ENCODE results near the gene WWOX.
"Not testable (repeated sequence)": the region's sequence is repeated elsewhere in the genome, so short reads cannot be mapped to it uniquely, and the experiment has no call there.

The WWOX gene

DNA sequence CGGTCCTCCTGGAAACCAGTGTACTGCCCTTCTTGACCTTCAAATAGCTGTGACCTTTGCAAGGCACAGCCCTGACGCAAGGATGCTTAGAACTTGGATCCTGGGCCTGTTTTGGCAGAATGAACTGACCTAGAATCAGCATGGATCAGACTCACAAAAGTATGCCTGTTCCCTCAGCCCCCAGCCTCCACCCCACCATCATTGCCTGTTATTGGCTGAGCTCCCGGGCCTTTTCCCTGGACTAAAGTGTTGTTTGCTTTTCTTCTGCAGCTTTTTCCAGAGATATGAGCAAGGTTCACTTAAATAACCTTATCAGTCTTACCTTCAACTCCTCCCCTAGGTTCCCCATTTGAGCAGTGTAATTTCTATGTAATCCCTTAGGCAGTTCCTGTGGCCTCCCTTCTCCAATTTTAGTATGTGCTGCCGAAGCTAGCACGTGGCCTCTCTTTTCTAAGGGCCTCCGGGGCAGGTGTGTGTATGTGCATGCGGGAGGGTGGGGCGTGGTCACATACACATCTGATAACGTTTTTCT, 1153.7 kb downstream of the WWOX start:
- DNase-seq (ENCODE audit: low read depth, low spot score), result no peak

DNA sequence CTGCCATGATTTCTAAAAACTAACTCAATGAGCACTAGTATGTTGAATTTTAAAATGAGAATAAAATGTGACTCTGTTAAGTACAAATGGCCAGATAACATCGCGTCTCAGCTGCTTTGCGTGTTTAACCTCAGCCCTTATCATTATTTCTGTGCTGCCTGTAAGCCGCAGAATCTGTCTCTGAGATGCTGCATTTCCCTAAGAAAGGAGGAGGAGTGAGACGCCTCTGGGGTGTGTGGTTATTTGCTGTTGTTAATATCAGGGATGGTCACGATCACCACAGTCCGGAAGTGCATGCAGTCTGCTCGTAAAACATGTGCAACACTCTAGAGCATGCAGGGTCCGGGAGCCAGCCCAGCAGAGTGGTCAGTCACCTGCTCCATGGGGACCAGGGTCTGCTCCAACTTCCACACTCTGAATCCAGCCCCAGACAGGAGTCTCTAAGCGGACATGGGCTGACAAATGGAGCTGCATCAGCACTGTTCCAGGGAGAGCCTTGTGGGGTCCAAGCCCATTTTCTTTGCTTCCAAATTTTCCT, 1158.6 kb downstream of the WWOX start:
- no peak for DNase-seq (ENCODE audit: low read depth, low spot score)

DNA sequence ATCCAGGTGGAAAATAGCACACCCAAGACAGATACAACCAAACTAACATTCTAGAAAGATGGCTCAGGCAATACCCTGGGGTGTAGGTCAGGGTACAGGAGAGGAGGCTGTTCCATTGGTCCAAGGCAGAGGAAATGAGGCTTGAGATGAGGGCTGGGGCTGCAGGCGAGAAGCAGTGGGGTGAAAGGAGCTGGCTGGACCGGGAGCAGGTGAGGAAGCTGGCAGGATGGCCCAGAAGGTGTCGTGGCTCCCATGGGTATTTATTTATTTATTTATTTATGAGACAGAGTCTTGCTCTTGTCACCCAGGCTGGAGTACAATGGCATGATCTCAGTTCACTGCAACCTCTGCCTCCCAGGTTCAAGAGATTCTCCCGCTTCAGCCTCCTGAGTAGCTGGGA, 1161.4 kb downstream of the WWOX start:
- DNase-seq (ENCODE audit: low read depth, low spot score), result not testable (repeated sequence)

DNA sequence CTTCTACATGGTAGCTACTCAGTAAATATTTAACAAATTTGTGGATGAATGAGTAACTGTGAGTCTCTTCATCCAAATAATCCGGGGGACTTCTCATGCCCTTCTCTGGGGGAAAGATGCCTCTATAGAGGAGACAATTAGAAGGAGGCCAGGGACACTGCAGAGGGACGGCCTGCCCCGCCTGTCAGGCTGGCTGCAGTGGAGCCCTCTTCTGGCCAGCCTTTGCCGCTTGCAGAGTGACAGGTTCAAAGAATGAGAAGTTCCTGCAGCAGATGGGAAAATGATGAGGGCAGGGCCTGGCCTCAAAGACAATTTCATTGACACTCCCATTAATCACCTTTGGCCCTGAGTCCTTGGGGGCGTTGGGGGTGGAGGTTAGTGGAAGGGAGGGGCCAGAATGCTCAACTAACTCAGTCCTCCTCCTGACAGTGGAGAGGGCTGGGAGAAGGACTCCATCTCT, 1162.1 kb downstream of the WWOX start:
- peak; percentile 9 for DNase-seq (ENCODE audit: low read depth, low spot score)

DNA sequence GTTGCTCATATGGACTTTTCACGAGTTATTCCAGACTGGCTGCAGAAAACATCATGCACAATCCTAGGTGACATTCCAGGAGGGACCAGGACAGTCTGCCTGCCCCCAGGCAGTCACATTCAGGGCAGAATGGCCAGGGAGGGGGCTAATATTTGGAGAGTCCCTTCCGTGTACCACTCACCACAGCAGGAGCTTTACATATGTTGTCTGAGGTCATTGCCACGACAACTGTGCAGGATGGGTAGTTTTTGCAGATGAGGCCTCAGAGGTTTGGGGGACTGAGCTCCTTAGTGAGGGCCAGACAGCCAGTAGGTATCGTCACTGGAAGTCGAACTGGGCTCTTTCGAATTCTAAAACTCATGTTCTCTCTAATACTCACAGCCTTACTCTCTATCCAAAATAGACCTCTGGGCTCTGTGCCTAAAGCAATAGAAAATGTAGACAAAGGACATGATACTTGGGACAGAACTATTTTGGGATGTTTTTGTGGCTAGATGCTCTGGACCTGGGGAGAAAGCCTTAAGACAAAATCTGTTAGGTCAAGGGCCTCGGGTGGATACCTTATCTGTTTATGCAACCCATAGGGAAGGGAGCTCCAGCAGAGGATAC, 1162.6 kb downstream of the WWOX start:
- no peak for DNase-seq (ENCODE audit: low read depth, low spot score)
